Activated CD4-positive, alpha-beta T cell treated with anti-CD3 and anti-CD28 coated beads for 4 hours (primary cell): ENCODE data around the gene CHST3.
"Not testable (repeated sequence)": the region's sequence is repeated elsewhere in the genome, so short reads cannot be mapped to it uniquely, and the experiment has no call there.

Source experiments
- DNase-seq, 2 donors: peaks; one replicate each; pipeline ENCODE4 v3.0.0-alpha.2; 2020

The CHST3 gene

GRCh38 chr10:71974489-71975021, 10.4 kb downstream of the CHST3 start:
- DNase-seq: peak; percentile 14 to 40

GRCh38 chr10:71975087-71975870, 11.1 kb downstream of the CHST3 start:
- no peak for DNase-seq

GRCh38 chr10:71975871-71976725, 11.9 kb downstream of the CHST3 start:
- DNase-seq: no peak

GRCh38 chr10:71977614-71977903, 13.4 kb downstream of the CHST3 start:
- not testable (repeated sequence) for DNase-seq

- DNase-seq: no peak
Measured at GRCh38 chr10:71978476-71978875, 14.3 kb downstream of the CHST3 start.

- no peak for DNase-seq
Measured at GRCh38 chr10:71978988-71979691, 14.9 kb downstream of the CHST3 start.

GRCh38 chr10:71979692-71980062, 15.5 kb downstream of the CHST3 start:
- no peak for DNase-seq

- no peak for DNase-seq
Measured at GRCh38 chr10:71980181-71981014, 16.2 kb downstream of the CHST3 start.

GRCh38 chr10:71981015-71981875, 17.1 kb downstream of the CHST3 start:
- DNase-seq: no peak

GRCh38 chr10:71981876-71982230, 17.7 kb downstream of the CHST3 start:
- no peak for DNase-seq

- DNase-seq: no peak
Measured at GRCh38 chr10:71982269-71983178, 18.3 kb downstream of the CHST3 start.

GRCh38 chr10:71984126-71984808, 20.1 kb downstream of the CHST3 start:
- no peak for DNase-seq

GRCh38 chr10:71984809-71985388, 20.7 kb downstream of the CHST3 start:
- DNase-seq: no peak

- no peak for DNase-seq
Measured at GRCh38 chr10:71985542-71986250, 21.5 kb downstream of the CHST3 start.

GRCh38 chr10:71988895-71989294, 24.7 kb downstream of the CHST3 start:
- DNase-seq: not testable (repeated sequence)

- no peak for DNase-seq
Measured at GRCh38 chr10:71989661-71990454, 25.7 kb downstream of the CHST3 start.

GRCh38 chr10:71990706-71991269, 26.6 kb downstream of the CHST3 start:
- DNase-seq: no peak

- DNase-seq: no peak
Measured at GRCh38 chr10:71995449-71995848, 31.3 kb downstream of the CHST3 start.
